ENCODE results near the gene MZF1.
A peak's percentile ranks its signal among the peaks of the same experiment; 100 is the strongest.
"Not testable (repeated sequence)": the region's sequence is repeated elsewhere in the genome, so short reads cannot be mapped to it uniquely, and the experiment has no call there.

The MZF1 gene

DNA sequence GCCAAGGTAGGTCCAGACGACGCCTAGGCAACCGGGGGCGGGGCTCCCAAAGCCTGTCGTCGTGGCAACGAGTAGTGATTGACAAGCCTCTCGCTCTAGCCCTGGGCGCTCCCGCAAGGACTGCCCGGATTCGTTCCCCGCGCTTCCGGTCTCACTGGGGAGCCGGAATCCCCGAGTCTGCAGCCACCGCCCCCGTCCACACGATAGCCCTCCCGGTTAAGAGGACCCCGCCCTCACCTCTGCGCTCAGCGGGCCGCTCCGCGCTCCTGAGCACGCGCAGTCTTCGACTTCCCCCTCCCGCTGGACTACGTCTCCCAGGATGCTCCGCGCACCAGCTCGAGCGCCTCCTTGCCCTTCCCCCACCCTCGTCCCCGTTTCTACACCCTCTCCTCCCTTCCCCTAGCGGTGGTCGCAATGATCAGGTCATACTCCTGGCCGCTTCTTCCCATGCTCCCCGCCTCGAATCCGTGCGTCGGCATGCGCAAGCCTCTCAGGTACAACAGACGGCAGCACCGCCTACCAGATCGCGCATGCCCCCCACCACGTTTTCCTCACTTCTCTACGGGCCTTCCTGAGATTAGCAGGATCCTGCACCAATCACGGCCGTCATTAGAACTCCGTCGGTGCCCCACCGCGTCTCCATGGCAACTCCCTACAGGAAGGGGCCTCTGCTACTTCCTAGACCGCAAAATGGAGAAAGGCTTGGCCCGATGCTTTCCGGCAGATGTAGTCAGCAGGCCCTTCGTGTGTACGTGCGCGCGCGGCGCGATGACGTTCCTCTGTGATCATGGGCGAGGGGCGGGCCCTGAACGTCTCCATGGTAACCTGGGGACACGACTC, at the start of gene MZF1:
Gene MZF1, minus strand, starts transcription at position 518 of the 840 bp plus-strand sequence. CDS start 1,946 bp downstream, outside the sequence.
- peak; percentile 98 to 99 (median 99) for DNase-seq (ENCODE audit: low read depth in 3 of 3)

DNA sequence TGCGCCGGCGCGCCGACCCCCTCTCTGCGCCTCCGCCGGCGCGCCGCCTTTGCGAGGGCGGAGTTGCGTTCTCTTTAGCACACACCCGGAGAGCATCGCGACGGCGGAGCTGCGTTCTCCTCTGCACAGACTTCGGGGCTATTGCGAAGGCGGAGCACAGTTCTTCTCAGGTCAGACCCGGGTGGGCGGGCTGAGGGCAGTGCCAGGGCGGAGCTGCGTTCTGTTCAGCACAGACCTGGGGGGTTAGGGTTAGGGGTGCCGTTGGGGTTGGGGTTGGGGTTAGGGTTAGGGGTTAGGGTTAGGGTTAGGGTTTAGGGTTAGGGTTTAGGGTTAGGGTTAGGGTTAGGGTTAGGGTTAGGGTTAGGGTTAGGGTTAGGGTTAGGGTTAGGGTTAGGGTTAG, 34.1 kb upstream of the MZF1 start:
- not testable (repeated sequence) for DNase-seq (ENCODE audit: low read depth in 3 of 3)

DNA sequence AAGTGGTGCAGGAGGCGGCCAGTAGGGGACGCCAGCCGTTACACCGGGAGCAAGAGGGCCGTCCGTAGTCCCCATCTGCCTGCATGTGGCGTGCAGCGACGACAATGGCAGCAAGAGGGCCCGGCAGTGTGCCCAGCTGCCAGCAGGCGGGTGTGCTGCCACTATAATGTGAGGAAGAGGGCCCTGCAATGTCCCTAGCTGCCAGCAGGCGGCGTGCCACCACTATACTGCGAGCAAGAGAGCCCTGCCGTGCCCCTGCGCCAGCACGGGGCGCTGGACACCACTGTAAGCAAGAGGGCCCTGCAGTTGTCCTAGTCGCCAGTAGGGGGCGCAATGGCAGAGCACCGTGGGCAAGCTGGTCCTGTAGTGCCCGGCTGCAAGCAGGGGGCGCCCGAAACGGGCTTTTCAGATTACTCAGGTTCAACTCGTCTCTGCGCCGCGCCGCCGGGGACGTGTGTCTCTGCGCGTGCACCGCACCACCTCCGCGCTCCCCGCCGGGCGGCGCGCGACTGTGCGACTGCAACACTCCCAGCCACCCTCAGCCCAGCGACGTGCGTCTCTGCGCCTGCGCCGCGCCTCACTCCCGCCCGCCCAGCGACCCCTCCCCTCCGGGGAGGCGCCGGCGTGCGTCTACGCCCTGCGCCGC, 33.2 kb upstream of the MZF1 start:
- not testable (repeated sequence) for DNase-seq (ENCODE audit: low read depth in 3 of 3)

DNA sequence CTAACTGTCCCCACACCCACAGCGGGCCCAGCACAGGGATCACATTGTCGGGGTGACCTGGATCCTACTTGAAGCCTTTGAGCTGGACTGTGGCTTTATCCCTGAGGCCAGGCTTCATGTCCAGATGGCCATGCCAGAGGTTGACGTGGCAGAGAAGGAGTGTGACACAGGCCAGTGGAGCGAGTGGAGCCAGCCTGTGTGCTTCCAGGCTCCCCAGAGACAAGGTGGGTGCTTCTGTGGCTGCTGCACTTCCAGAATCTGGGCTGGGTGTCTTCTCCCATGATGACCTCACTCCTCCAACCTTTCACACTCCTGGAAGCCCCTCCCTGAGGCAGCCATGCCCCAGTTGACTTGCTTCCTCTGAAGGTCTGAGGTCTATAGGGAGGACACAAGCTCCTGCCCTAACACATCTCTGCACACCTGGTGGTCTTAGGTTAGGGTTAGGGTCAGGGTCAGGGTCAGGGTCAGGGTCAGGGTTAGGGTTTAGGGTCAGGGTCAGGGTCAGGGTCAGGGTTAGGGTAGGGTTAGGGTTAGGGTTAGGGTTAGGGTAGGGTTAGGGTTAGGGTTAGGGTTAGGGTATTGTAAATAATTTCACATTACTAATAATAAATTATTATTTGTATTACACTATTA, 13.1 kb upstream of the MZF1 start:
- DNase-seq (ENCODE audit: low read depth in 3 of 3) = no peak

DNA sequence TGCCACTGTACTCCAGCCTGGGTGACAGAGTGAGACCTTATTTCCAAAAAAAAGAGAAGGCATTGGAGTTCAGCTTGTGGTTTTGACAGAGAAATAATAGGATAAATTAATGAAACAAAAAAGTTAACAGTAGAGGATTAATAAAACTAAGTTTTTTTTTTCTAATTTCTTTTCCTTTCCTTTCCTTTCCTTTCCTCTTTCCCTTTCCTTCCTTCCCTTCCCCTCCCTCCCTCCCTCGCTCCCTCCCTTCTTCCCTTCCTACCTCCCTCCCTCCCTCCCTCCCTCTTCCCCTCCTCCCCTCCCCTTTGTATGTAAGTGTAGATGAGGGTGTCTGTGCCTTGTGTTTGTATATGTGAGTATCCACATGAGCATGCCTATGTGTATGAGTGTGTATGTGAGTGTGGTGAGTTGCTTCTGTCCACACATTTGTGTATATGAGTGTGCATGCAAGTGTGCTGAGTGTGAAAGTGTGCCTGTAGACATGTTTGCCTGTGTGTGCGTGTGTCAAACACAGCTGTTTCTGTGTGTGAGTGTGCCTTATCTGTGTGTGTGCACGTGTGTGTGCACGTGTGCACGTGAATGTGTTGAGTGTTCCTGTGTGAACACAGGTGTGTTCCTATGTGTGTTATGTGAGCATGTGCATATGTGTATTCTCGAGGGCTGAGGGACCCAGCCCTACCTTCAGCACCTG, 12.5 kb upstream of the MZF1 start:
- no peak for DNase-seq (ENCODE audit: low read depth in 3 of 3)

DNA sequence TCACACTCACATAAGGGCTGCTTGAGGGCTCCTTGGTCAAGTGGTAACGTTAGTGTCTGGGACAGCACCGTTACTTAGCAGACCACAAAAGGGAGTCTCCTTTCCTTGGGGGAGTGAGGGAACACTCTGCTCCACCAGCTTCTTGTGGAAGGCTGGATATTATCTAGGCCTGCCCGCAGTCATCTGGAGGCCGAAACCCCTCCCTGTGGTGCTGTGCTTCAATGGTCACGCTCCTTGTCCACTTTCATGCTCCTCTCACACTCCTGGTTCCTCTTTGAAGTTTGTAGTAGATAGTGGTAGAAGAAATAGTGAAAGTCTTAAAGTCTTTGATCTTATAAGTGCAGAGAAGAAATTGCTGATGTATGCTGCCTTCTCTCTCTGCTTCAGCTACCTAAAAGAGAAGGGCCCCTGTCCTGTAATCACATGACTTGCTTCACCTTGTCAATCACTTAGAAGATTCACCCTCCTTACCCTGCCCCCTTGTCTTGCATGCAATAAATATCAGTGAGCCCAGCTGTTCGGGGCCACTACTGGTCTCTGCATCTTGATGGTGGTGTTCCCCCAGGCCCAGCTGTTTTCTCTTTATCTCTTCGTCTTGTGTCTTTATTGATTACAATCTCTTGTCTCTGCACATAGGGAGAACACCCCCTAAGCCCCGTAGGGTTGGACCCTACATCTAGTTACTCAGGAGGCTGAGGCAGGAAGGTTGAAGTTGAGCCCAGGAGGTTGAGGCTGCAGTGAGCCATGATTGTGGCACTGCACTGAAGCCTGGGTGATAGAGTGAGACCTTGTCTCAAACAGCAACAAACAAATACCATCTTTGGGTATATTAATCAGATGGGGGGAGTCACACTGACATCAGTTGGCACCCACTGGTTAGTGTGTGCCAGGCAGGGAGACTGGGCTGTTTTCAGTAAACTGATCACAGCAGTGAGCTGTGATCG, 11.6 kb upstream of the MZF1 start:
- DNase-seq (ENCODE audit: low read depth in 3 of 3) = no peak

DNA sequence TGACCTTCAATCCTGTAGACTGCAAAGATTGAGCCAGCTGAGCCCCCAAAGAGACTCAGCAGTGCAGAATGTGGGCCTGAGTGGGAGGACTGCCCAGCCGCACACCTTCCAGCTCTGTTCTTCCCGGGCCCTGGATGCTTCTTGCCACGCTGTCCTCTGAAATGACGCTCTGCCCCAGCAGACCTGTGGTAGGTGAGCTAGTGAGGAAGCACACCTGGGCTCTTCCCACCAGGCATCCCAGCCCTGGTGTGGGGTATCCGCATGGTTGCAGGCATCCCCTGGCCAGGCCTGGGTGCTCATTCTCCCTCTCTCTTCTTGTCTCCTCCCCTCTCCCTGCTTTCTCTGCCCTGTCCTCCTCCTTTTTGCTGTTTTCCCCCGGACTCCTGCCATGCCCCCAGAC, 9.8 kb upstream of the MZF1 start:
- no peak for DNase-seq (ENCODE audit: low read depth in 3 of 3)

DNA sequence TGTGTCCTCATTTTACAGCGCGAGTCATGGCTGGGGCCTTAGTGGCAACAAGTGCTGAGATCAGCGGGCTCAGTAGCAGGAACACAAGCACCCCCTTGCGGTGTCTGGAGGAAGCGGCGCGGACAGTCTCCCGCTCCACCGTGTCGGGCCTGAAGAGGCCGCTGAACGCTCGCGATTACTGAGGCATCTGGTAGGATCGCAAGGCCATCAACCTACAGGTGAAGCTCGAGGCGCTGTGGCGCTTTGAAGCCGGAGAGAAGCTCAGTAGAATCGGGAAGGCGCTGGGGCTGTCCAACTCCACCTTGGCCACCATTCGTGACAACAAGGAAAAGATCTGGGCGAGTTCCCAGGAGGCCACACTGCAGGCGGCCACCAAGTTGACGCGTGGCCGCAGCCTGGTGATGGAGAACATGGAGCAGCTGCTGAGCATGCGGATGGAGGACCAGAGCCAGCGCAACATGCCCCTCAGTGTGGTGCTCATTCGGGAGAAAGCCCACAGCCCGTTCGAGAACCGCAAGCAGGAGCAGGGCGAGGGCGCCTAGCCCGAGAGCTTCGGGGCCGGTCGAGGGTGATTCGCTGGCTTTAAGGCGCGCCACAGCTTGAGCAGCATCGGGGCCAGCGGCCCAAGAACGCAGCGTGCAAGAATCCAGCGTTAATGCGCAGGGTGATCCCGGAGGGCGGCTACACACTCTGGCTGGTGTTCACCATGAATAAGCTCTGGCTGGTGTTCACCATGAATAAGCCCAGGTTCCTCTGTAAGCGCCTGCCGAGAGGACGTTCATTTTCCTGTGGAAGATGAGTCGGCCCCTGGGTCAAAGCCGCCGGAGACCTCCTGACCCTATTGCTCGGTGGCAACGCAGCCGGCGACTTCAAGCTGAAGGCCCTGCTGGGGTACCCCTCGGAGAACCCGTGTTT, 8.3 kb upstream of the MZF1 start:
- DNase-seq (ENCODE audit: low read depth in 3 of 3) = peak; percentile 80 to 90 (median 80)

DNA sequence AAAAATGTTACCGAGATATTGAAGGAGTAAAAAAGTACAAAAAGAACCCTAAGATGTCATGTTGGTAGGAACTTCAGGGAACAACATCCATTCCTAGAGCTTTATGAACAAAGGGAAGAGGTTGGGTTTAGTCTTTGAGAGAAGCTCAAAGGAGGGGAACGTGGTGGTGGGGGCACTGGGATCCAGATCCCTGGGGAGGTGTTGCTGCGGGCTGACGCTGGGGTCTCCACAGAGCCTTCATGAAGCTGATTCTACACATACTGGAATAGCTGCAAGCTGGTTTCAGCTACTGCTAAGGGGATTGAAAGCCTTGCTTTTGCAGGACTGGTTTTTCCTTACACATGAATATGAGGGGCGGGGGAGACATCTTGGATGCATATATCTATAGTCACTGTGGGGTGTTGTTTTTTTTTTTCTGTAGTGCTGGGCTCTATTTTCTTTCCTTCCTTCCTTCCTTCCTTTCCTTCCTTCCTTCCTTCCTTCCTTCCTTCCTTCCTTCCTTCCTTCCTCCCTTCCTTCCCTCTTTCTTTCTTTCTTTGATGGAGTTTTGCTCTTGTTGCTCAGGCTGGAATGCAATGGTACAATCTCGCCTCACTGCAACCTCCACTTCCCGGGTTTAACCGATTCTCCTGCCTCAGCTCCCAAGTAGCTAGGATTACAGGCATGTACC, 6.5 kb upstream of the MZF1 start:
- no peak for DNase-seq (ENCODE audit: low read depth in 3 of 3)

DNA sequence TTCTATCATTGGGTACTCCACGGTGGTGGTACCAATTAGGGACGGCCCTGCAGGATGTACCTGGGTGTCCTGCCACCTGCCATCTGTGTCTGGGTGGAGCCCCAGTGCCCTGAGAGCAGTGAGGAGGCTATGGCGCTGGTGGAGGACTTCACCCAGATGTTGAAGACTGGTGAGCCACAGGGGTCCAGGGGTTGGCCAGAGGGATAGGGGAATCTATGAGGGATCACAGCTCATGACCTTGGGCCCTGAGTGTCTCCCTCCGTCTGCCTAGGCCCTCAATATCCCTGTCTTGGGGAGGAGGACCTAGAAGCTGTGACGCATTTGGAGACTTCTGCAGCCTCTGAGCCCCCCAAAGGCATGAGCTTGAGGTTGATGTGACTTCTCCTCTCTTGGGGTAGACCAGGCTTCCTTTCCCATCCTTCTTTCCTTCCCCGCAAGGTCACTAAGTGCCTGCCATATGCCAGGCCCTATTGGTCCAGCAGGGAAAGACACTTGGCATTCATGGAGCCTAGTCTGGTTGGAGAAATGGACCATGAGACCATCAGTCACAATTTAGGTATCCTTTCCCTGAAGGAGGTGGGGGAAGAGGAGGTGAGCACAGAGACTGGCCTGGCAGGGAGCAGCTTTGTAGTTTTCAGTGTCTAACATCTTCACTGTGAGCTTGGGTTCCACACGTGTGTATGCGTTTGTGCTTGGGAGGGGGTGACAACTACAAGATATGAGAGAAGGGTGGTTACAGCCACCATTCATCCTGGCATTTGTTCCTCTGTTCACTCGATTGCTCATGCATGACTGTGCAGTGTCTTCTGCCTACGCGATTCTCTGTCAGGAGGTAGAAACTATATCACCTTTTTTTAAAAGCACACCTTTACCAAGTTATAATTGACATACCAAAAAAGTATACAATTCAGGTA, 5.1 kb upstream of the MZF1 start:
- no peak for DNase-seq (ENCODE audit: low read depth in 3 of 3)

DNA sequence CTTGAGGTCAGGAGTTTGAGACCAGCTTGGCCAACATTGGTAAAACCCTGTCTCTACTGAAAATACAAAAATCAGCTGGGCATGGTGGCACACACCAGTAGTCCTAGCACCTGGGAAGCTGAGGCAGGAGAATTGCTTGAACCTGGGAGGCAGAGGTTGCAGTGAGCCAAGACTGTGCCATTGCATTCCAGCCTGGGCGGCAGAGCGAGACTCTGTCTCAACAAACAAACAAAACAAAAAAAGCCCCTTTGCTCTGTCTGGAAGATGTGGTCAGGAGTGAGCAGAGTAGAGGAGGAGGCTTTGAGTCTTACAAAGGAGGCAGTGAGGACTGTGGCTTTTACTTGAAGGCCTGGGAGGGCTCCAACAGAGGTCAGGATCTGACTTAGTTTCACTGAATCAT, 4.4 kb upstream of the MZF1 start:
- DNase-seq (ENCODE audit: low read depth in 3 of 3) = not testable (repeated sequence)

DNA sequence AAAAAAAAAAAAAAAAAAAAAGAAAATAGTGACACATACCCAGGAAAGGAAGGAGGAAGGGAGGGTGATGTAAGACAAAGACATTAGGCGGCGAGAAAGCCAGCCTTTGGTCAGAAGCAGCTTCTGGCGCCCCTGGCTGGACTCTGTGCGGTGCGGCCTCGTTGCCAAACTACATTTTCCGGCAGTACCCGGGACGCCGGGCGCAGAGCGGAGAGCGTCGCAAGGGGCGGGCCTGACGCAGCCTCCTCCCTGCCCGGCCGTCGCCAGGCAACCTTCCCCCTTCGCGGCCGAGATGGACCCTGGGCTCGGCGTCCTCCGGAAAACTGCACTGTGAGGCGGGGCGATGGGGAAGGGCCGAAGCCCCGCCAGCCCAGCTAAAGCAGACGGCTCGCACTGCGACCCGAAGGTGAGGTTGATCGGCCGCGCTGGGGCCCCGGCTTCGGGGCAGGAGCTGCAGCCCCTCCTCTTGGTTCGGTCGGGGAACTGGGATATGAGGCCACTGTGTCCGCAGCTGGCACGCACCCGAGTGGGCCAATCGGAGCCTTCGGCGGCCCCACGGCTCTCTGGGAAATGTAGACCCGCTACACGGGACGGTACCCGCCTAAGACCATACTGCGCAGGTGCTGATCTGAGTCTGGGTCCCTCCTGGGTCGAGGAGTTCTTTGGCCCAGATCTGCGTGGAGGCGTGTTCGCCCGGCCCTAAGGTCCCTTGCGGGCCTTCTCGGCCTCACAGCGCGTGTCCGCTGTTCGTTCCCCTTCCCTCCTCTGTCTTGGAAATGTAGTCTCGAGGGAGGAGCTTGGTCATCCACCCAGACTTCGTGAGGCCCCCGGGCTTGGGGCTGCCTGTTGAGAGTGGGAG, 2.3 kb upstream of the MZF1 start:
- DNase-seq (ENCODE audit: low read depth in 3 of 3) = peak in 2 of 3 experiments; percentile 57 to 83

DNA sequence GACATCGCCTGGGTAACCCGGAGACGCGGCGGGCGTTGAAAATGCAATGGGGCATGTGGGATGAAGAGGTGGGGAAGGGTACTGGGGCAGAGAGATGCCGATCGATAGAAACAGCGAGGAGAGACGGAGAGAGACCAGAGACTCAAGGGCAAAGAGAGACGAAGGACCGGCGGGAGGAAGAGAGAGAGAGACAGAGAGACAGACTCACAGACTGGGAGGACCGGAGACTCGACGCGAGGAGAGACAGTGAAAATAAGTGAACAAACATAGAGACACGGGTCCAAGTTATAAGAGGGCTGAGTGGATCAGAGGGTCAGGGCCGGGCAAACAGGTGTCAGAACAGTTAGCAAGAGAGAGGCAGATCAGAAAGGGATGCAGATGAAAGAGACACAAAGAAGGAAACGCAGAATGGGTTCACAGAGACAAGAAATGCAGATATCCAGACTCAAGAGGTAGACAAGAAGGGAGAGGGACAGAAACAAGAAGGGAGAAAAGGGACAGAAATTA, 576 bp upstream of the MZF1 start:
- DNase-seq (ENCODE audit: low read depth in 3 of 3) = no peak

DNA sequence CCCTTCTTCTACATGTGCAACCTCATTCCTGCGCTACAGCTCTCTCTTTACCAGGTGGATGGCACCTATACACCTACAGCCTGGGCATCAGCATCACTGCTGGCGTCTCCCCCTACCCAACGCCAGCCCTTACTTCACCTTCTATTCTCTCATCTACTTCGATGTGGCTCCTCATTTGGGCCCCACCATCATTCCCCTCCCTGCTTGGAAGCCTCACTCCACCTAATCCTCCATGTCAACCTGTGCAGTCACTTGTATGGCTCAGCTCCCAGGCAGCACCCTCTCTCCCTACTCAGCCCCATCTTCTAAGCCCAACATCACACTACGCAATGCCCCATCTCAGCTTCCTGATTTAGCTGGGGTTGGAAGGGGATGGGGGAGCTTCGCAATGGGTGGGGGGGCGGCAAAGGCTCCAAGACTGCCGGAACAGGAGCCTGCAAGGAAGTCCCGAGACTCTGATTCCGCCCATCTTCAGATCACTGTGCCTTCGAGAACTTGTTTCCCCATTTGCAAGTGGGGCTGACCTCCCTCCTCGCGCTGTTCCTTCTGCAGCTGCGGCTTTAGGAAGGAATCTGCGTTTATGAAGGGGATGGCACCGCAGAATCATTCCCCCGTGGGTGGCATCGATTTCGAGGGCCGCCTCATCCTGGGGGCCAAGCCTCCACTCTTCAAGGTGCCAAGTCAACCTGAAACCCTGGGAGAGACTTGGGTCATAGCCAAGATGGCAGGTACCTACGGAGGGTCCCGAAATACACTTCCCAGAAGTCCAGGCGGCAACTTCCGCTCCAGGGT, 913 bp downstream of the MZF1 start:
- DNase-seq (ENCODE audit: low read depth in 3 of 3) = no peak

DNA sequence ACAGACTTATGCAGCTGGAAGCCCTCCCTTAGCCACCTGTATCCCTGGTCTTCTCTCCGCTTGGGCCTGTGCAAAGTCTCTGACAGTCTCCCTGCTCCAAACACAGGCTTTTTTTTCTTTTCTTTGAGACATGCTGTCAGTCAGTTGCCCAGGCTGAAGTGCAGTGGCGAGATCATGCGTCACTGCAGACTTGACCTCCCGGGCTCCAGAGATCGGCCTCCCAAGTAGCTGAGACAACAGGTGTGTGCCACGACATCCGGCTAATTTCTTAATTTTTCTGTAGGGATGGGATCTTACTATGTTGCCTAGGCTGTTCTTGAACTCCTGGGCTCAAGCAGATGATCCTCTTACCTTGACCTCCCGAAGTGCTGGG, 1.6 kb downstream of the MZF1 start:
- no peak for DNase-seq (ENCODE audit: low read depth in 3 of 3)
